ENCODE measurements around the gene HOXD10.

The HOXD10 gene

DNA sequence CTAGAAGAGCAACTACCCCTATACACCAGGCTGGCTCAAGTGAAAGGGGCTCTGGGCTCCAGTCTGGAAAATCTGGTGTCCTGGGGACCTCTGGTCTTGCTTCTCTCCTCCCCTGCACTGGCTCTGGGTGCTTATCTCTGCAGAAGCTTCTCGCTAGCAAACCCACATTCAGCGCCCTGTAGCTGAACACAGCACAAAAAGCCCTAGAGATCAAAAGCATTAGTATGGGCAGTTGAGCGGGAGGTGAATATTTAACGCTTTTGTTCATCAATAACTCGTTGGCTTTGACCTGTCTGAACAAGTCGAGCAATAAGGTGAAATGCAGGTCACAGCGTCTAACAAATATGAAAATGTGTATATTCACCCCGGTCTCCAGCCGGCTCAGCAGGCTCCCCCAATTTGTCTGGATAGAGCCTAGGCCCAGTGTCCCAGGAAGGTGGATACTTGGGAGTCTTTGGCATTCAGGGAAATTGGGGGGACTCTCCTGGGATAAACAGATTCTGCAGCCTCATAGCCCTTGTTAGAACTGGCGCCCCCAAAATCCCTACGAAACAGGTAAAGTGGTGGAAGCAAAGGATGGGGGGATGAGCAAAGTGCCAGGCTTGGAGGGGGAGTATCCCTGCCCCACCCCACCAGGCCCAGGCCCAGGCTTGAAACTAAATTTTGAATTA, 32.3 kb downstream of the HOXD10 start:
- H3K4me3 ChIP-seq (ENCODE audit: low read depth, low read length) = no peak overlapping the region
- DNase-seq (ENCODE audit: low read depth) = no peak
- TF ChIP-seq, protein P1, sequence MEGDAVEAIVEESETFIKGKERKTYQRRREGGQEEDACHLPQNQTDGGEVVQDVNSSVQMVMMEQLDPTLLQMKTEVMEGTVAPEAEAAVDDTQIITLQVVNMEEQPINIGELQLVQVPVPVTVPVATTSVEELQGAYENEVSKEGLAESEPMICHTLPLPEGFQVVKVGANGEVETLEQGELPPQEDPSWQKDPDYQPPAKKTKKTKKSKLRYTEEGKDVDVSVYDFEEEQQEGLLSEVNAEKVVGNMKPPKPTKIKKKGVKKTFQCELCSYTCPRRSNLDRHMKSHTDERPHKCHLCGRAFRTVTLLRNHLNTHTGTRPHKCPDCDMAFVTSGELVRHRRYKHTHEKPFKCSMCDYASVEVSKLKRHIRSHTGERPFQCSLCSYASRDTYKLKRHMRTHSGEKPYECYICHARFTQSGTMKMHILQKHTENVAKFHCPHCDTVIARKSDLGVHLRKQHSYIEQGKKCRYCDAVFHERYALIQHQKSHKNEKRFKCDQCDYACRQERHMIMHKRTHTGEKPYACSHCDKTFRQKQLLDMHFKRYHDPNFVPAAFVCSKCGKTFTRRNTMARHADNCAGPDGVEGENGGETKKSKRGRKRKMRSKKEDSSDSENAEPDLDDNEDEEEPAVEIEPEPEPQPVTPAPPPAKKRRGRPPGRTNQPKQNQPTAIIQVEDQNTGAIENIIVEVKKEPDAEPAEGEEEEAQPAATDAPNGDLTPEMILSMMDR (conservative IDR thresholded peaks at IDR 0.05; ENCODE audit: low read depth, low read length) = no peak

DNA sequence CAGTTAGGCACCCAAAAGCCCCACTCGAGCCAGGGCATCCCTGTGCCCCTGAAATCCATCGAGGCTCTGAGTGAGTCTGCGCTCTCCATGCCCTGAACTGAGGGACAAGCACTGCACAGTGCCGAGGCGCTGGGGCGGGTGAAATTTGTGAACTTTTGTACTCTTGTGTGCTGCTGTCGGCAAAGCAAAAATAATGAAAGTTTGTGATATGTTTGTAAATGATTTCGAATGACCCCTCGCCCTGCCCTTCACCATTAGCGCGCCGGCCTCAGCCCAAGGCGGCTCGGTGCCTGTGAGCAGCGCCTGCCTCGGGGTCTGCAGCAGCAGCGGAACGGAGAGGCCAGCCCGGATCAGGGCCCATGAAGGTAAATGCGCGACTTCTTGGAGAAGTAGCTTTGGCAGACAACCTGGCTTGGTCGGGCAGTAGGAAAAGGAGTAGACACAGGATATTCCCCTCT, 32.9 kb downstream of the HOXD10 start:
- H3K4me3 ChIP-seq (ENCODE audit: low read depth, low read length) = no peak overlapping the region

DNA sequence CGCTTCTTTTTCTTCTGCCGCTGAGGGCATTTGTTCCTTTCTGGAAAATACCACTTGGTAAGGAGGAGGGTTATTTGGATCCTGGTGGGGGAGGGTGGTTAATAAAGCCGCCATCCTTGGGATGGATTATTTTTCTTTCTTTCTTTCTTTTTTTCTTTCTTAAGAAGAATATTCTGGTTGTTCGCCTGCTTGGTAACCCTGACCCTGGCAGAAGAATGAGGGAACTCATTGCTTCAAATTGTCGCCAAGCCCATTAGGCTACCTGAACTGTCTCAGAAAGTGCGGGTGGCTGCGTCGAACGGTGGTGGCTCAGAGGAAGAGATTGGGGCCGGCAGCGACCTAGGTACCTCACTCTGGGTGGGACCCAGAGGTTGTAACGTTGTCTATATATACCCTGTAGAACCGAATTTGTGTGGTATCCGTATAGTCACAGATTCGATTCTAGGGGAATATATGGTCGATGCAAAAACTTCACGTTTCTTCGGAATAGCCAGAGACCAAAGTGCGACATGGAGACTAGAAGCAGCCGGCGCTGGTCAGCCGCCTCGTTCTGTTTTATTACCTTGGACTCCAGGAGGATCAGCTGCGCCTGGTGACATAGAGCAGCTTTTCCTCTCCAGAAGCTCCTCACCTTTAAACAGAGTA, 33.5 kb downstream of the HOXD10 start:
- DNase-seq (ENCODE audit: low read depth) = no peak
- TF ChIP-seq, protein P1 (conservative IDR thresholded peaks at IDR 0.05; ENCODE audit: low read depth, low read length) = no peak
- H3K4me3 ChIP-seq (ENCODE audit: low read depth, low read length) = no peak overlapping the region

More for the DNA sequence above, 32.9 kb downstream of the HOXD10 start:
- TF ChIP-seq, protein P1 (conservative IDR thresholded peaks at IDR 0.05; ENCODE audit: low read depth, low read length) = no peak
- DNase-seq (ENCODE audit: low read depth) = no peak

DNA sequence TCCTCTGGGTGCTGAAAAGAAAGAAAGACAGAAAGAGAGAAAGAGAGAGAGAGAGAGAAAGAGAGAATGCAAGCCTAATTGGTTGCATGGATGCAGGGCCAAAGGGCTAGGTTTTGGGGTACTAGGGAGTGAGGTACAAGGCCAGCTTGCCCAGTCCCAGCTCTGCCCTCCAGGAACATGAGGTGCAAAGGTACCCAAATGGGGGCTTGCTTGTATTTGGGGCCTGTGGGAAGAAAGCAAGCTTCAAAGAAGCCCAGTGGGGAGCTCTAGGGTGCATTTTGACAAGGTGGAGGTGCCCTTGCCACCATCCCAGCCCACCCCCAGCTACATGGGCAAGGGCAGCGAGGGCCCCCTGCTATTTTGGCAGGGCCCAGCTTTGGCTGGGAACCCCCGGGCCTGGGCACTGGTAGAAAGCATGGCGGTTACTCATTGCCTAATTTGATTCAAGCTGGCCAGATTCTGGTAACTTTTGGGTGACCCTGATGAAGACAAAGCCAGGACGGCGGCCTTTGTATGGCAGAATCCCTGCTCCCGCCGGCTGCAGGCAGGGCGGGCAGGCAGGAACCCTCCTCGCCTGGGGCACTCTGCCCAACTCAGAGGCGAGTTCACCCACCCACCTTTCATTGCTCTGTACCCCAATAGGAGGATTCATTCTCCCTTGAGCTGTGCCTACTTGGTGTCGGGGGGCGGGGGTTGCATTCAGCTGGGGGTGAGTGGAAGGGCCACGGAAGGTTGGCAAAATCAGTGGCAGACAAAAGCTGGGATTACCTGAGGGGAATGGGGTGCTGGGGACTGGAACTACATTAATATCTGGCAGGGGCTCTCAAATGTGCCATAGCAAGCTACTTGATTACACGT, 34.2 kb downstream of the HOXD10 start:
- DNase-seq (ENCODE audit: low read depth) = no peak
- TF ChIP-seq, protein P1 (conservative IDR thresholded peaks at IDR 0.05; ENCODE audit: low read depth, low read length) = no peak
- no peak overlapping the region for H3K4me3 ChIP-seq (ENCODE audit: low read depth, low read length)

DNA sequence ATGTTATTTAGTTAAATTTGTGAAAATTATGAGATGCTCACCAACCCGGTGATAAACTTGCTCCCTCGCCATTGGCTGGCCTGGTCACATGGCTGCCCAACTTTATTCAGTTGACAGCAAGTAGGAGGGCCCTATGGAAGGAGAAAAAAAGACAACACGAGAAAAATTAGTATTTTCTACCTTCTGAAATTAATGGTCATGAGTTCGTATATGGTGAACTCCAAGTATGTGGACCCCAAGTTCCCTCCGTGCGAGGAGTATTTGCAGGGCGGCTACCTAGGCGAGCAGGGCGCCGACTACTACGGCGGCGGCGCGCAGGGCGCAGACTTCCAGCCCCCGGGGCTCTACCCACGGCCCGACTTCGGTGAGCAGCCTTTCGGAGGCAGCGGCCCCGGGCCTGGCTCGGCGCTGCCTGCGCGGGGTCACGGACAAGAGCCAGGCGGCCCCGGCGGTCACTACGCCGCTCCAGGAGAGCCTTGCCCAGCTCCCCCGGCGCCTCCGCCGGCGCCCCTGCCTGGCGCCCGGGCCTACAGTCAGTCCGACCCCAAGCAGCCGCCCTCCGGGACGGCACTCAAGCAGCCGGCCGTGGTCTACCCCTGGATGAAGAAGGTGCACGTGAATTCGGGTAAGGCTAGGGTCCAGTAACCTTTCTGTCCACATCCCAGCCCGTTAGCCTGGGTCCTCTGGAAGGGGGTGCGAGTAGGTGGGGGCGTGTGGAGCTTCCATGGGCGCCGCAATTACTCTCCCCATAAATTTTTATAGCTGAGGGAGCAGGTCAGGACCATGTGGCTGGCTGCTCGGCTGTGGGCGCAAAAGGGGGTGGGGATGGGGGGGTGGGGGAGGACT, 35.1 kb downstream of the HOXD10 start, which contains the start of gene HOXD4:
Gene HOXD4 (plus strand): TSS at position 109 of the 846 bp plus-strand sequence. CDS start 84 bp downstream, at position 193.
- TF ChIP-seq, protein P1 (conservative IDR thresholded peaks at IDR 0.05; ENCODE audit: low read depth, low read length) = no peak
- no peak within 1 kb of the TSS for H3K4me3 ChIP-seq (ENCODE audit: low read depth, low read length)
- DNase-seq (ENCODE audit: low read depth) = no peak
